B cell (primary cell): ENCODE measurements around the gene SH3TC1.

Experiments
- CTCF ChIP-seq: fragments of 200-600 bp; IDR thresholded peaks from one replicate; pipeline ENCODE4 v1.8.0; 2022; ENCODE audit warnings: antibody characterized with exemption, mild to moderate bottlenecking
- EZH2 ChIP-seq: IDR thresholded peaks from 2 replicates; pipeline ENCODE4 v1.6.1; 2012; ENCODE audit warnings: borderline replicate concordance, low read depth, mild to moderate bottlenecking, moderate library complexity, low read length; ENCODE audit not compliant: insufficient read depth, poor library complexity, severe bottlenecking

- no peak for TF ChIP-seq CTCF
- TF ChIP-seq EZH2: no peak
Measured at GRCh38 chr4:8268211-8268610, 69.1 kb downstream of the SH3TC1 start.
